Kidney (tissue), 14 donors: ENCODE results near the gene HTR2B. TPM values are rescaled to one million over a fixed set of nuclear protein-coding genes. Genes with fewer than 3 reads are reported as not detected.

Experiments used
- DNase-seq, 5 donors: peaks; one replicate each; pipeline ENCODE4 v3.0.0-alpha.2; 2013 to 2020
- FAIRE-seq: peaks from 2 replicates; lab custom pipeline; 2012; peaks lifted over from hg19 to GRCh38; lab: Jason Lieb, UNC
- H3K27ac ChIP-seq, 2 donors: one replicate each; pipeline ENCODE4 v1.7.0; 2013; ENCODE audit warnings: low read depth in 2 of 2, low read length in 2 of 2, inconsistent platforms in 1 of 2
- H3K27me3 ChIP-seq: one replicate; pipeline ENCODE4 v1.7.1; 2013; ENCODE audit warnings: low read length, inconsistent platforms; ENCODE audit not compliant: control insufficient read depth, insufficient read depth
- H3K36me3 ChIP-seq, 3 donors: one replicate each; pipeline versions ENCODE4 v1.7.0 to v1.7.1; 2013; ENCODE audit warnings: low read length in 3 of 3, control low read depth in 1 of 3, inconsistent platforms in 1 of 3; ENCODE audit not compliant: insufficient read depth in 3 of 3, control insufficient read depth in 2 of 3
- H3K4me1 ChIP-seq, 3 donors: one replicate each; pipeline versions ENCODE4 v1.7.0 to v1.7.1; 2013; ENCODE audit warnings: low read length in 3 of 3, inconsistent platforms in 1 of 3, low read depth in 1 of 3; ENCODE audit not compliant: control insufficient read depth in 2 of 3, insufficient read depth in 2 of 3
- H3K4me3 ChIP-seq, 3 donors: one replicate each; pipeline versions ENCODE4 v1.7.0 to v1.8.1; 2013; ENCODE audit warnings: low read length in 3 of 3, control low read depth in 1 of 3, inconsistent platforms in 1 of 3
- H3K9ac ChIP-seq, 3 donors: one replicate each; pipeline versions ENCODE4 v1.7.0 to v1.7.1; 2013; ENCODE audit warnings: low read length in 3 of 3, control low read depth in 1 of 3, inconsistent platforms in 1 of 3
- H3K9me3 ChIP-seq, 3 donors: one replicate each; pipeline versions ENCODE4 v1.7.0 to v1.7.1; 2013; ENCODE audit warnings: low read length in 3 of 3, control low read depth in 1 of 3, inconsistent platforms in 1 of 3; ENCODE audit not compliant: control insufficient read depth in 2 of 3, insufficient read depth in 1 of 3
- CTCF ChIP-seq: IDR thresholded peaks from 3 replicates; pipeline ENCODE4 v1.5.1; 2012; ENCODE audit warnings: mild to moderate bottlenecking, moderate library complexity, borderline replicate concordance; ENCODE audit not compliant: insufficient read depth; ENCODE audit errors: extremely low read depth
- intact Hi-C: fragments of 100-400 bp; cut with DNase I; formaldehyde crosslinking; loops from one replicate; pipeline ENCODE4 v1.11.1; 2022
- polyA plus RNA-seq: library from polyadenylated mRNA; stranded (reverse); fragments of 350-450 nt; fragmentation: Illumina TruSeq; extraction: RNeasy Lipid Tissue Mini Kit (QIAGEN cat#74804); gene quantifications from one replicate; pipeline ENCODE4 v1.2.3, GENCODE V29; 2014; ENCODE audit warnings: low read depth, low replicate concordance; ENCODE audit not compliant: insufficient read depth
- total RNA-seq: library from RNA; stranded (reverse); fragmentation: NEBNext Ultra II Directional; extraction: Animal tissue kit (Norgen Biotek cat#: 25700); gene quantifications from one replicate; pipeline ENCODE4 v1.2.1, GENCODE V29; 2021
- donor health status: control.
- donor health status: control.
- donor health status: control.
- donor health status: control.
- donor health status: control.
- donor health status: DM: yes; HTN: yes; CAD: no.
- donor health status: Normal renal cell carcinoma (clear cell type).

HTR2B gene
- total and polyA plus RNA-seq, 2 donors from 2014 or later: 2.0 to 3.0 TPM

- no peak for FAIRE-seq
Measured at GRCh38 chr2:231088754-231089153, 36.1 kb downstream of the HTR2B start.

GRCh38 chr2:231084565-231084964, 40.3 kb downstream of the HTR2B start:
- Histone ChIP-seq H3K9ac (no peak overlapping the region), H3K27me3 (no peaks in the 10 kb centered on the region), H3K4me3 (no peak overlapping the region), H3K27ac (no peak overlapping the region), H3K9me3 (no peaks in the 10 kb centered on the region), H3K4me1 (no peaks in the 10 kb centered on the region), H3K36me3 (peaks cover 17 to 52% (median 48%) of the 10 kb centered on the region in 3 donors)
- intact Hi-C loops: no loop called here
- no peak for TF ChIP-seq CTCF
- DNase-seq (no peak), FAIRE-seq (no peak)

More at GRCh38 chr2:231088754-231089153, 36.1 kb downstream of the HTR2B start:
- no peak for DNase-seq
- no peak overlapping the region for H3K9ac ChIP-seq
- no peak overlapping the region for H3K4me3 ChIP-seq
- intact Hi-C loops: no loop called here
- no peak for TF ChIP-seq CTCF
- peaks cover 10 to 31% (median 24%) of the 10 kb centered on the region in 3 donors for H3K36me3 ChIP-seq
- H3K9me3 ChIP-seq: no peaks in the 10 kb centered on the region
- H3K27ac ChIP-seq: no peak overlapping the region
- H3K4me1 ChIP-seq: no peaks in the 10 kb centered on the region
- H3K27me3 ChIP-seq: no peaks in the 10 kb centered on the region

GRCh38 chr2:231069379-231070054, 55.3 kb downstream of the HTR2B start:
- Histone ChIP-seq H3K27me3 (no peaks in the 10 kb centered on the region), H3K4me3 (no peak overlapping the region), H3K27ac (no peak overlapping the region), H3K9ac (no peak overlapping the region), H3K36me3 (peaks cover 5 to 42% (median 36%) of the 10 kb centered on the region in 3 donors), H3K9me3 (no peaks in the 10 kb centered on the region), H3K4me1 (no peaks in the 10 kb centered on the region)
- FAIRE-seq (peak; percentile 6), DNase-seq (no peak)
- intact Hi-C loops: no loop called here
- TF ChIP-seq CTCF: no peak
